Measurements from ENCODE around the gene CCDC93. TPM values are rescaled to one million over a fixed set of nuclear protein-coding genes. Genes with fewer than 3 reads are reported as not detected.

Gene CCDC93
- polyA plus RNA-seq, 1 donor (not counting 4 experiments of a cell fraction or from before 2014, with no cell fraction given) = 21.3 TPM

- H4K20me1 ChIP-seq (ENCODE audit: control insufficient read depth, extremely low read depth, insufficient read depth, low read length) = no peaks in the 10 kb centered on the region
- TF ChIP-seq, protein P1, sequence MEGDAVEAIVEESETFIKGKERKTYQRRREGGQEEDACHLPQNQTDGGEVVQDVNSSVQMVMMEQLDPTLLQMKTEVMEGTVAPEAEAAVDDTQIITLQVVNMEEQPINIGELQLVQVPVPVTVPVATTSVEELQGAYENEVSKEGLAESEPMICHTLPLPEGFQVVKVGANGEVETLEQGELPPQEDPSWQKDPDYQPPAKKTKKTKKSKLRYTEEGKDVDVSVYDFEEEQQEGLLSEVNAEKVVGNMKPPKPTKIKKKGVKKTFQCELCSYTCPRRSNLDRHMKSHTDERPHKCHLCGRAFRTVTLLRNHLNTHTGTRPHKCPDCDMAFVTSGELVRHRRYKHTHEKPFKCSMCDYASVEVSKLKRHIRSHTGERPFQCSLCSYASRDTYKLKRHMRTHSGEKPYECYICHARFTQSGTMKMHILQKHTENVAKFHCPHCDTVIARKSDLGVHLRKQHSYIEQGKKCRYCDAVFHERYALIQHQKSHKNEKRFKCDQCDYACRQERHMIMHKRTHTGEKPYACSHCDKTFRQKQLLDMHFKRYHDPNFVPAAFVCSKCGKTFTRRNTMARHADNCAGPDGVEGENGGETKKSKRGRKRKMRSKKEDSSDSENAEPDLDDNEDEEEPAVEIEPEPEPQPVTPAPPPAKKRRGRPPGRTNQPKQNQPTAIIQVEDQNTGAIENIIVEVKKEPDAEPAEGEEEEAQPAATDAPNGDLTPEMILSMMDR (optimal IDR thresholded peaks at IDR 0.05 in 1 of 3, IDR thresholded peaks at IDR 0.05 in 1 of 3, conservative IDR thresholded peaks at IDR 0.05 in 1 of 3; ENCODE audit: extremely low read depth in 1 of 3, insufficient read depth in 2 of 3, low read length in 3 of 3) = no peak
- no peak for TF ChIP-seq EZH2 (IDR thresholded peaks at IDR 0.05; ENCODE audit: low read length)
- DNase-seq (ENCODE audit: low read depth, low spot score) = no peak
- no peak overlapping the region for H3K27ac ChIP-seq (ENCODE audit: control insufficient read depth, insufficient read depth, low read length)
- no peaks in the 10 kb centered on the region for H3K9me3 ChIP-seq (ENCODE audit: control insufficient read depth, low read depth, low read length)
- FAIRE-seq = no peak
- no peak overlapping the region for H3K4me3 ChIP-seq (ENCODE audit: control insufficient read depth in 2 of 3, extremely low read depth in 1 of 3, insufficient read depth in 2 of 3, low read depth in 1 of 3, low read length in 3 of 3)
- no peaks in the 10 kb centered on the region for H3K79me2 ChIP-seq (ENCODE audit: control insufficient read depth, insufficient read depth, low read length)
- H2AFZ ChIP-seq (ENCODE audit: control insufficient read depth, low read length) = no peak overlapping the region
- H3K27me3 ChIP-seq (ENCODE audit: control insufficient read depth, extremely low read depth, insufficient read depth, low read length) = no peaks in the 10 kb centered on the region
- no peak overlapping the region for H3K4me2 ChIP-seq (ENCODE audit: control insufficient read depth, extremely low read depth, insufficient read depth, low read depth, low read length)
- dilution Hi-C loops (cut with MboI; ENCODE audit: extremely low pct_ligation_motif_present, low sequenced_read_pairs) = no loop called here
- H3K9ac ChIP-seq (ENCODE audit: control insufficient read depth, extremely low read depth, insufficient read depth, low read length) = no peak overlapping the region
- H3K4me1 ChIP-seq (ENCODE audit: control insufficient read depth, extremely low read depth, insufficient read depth, low read length) = no peaks in the 10 kb centered on the region
- H3K36me3 ChIP-seq (ENCODE audit: control insufficient read depth in 2 of 2, extremely low read depth in 1 of 2, insufficient read depth in 2 of 2, low read length in 2 of 2) = peaks cover 7 to 18% of the 10 kb centered on the region in 2 experiments
- H3K9me1 ChIP-seq (ENCODE audit: control insufficient read depth, extremely low read depth, insufficient read depth, low read length) = no peaks in the 10 kb centered on the region
These were observed 53.6 kb downstream of the CCDC93 start for GRCh38 chr2:117960231-117960630.

DNA sequence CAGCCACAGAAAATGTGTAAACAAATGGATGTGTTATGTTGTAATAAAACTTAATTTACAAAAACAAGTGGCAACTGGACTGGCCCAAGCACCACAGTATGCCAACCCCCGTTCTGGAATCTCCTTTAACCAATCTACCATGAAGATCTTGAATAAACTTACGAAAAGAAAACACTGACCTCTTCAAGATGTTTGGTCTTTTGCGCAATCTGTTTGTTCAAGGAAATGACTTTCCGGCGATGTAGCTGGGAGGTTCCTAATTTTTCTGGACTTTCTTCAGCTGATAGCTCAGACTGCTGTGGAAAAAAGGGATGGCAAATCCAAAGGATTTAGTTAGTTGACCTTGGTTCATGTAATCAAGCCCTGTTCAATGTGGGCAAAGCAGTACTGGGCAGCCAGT, 55.7 kb downstream of the CCDC93 start:
- Histone ChIP-seq H3K9ac (ENCODE audit: control insufficient read depth, extremely low read depth, insufficient read depth, low read length) (no peak overlapping the region), H3K9me3 (ENCODE audit: control insufficient read depth, low read depth, low read length) (no peaks in the 10 kb centered on the region), H2AFZ (ENCODE audit: control insufficient read depth, low read length) (no peak overlapping the region), H3K27me3 (ENCODE audit: control insufficient read depth, extremely low read depth, insufficient read depth, low read length) (no peaks in the 10 kb centered on the region), H3K4me2 (ENCODE audit: control insufficient read depth, extremely low read depth, insufficient read depth, low read depth, low read length) (no peak overlapping the region), H3K9me1 (ENCODE audit: control insufficient read depth, extremely low read depth, insufficient read depth, low read length) (no peaks in the 10 kb centered on the region), H3K4me1 (ENCODE audit: control insufficient read depth, extremely low read depth, insufficient read depth, low read length) (no peaks in the 10 kb centered on the region), H4K20me1 (ENCODE audit: control insufficient read depth, extremely low read depth, insufficient read depth, low read length) (no peaks in the 10 kb centered on the region), H3K27ac (ENCODE audit: control insufficient read depth, insufficient read depth, low read length) (no peak overlapping the region), H3K79me2 (ENCODE audit: control insufficient read depth, insufficient read depth, low read length) (no peaks in the 10 kb centered on the region), H3K36me3 (ENCODE audit: control insufficient read depth in 2 of 2, extremely low read depth in 1 of 2, insufficient read depth in 2 of 2, low read length in 2 of 2) (peaks cover 14 to 21% of the 10 kb centered on the region in 2 experiments), H3K4me3 (ENCODE audit: control insufficient read depth in 2 of 3, extremely low read depth in 1 of 3, insufficient read depth in 2 of 3, low read depth in 1 of 3, low read length in 3 of 3) (no peak overlapping the region)
- no peak for FAIRE-seq
- DNase-seq (ENCODE audit: low read depth, low spot score) = no peak
- TF ChIP-seq, protein P1 (optimal IDR thresholded peaks at IDR 0.05 in 1 of 3, IDR thresholded peaks at IDR 0.05 in 1 of 3, conservative IDR thresholded peaks at IDR 0.05 in 1 of 3; ENCODE audit: extremely low read depth in 1 of 3, insufficient read depth in 2 of 3, low read length in 3 of 3) = no peak
- TF ChIP-seq EZH2 (IDR thresholded peaks at IDR 0.05; ENCODE audit: low read length) = no peak
- dilution Hi-C loops (cut with MboI; ENCODE audit: extremely low pct_ligation_motif_present, low sequenced_read_pairs) = no loop called here
